GM12874 (cell line): ENCODE data around the gene SORBS2.

Experiments used
- CTCF ChIP-seq: IDR thresholded peaks from 2 replicates; pipeline ENCODE4 v1.5.1; 2011; ENCODE audit warnings: low read depth, mild to moderate bottlenecking, control low read depth, low read length, moderate library complexity; ENCODE audit not compliant: insufficient read depth

SORBS2 gene

GRCh38 chr4:185672618-185673017, 139.4 kb downstream of the SORBS2 start:
- TF ChIP-seq CTCF = no peak

DNA sequence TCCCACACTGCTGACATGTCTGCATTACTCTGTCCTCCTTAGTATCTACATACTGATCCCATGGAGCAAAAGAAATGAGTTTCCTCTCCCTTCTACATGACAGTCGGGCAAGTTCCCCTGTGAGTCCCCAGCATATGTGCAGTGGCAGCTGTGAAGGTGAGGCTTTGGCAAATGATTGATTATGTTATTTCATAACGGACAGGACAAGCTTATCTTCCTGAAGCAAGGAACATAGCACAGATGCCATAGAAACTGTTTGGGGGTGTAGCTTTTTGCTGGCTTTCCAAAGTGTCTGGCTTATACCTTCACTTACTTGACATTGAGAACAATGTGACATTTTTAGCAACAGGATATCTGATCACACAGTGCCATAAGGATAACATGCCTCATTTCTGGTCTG, 139.8 kb downstream of the SORBS2 start:
- no peak for TF ChIP-seq CTCF

DNA sequence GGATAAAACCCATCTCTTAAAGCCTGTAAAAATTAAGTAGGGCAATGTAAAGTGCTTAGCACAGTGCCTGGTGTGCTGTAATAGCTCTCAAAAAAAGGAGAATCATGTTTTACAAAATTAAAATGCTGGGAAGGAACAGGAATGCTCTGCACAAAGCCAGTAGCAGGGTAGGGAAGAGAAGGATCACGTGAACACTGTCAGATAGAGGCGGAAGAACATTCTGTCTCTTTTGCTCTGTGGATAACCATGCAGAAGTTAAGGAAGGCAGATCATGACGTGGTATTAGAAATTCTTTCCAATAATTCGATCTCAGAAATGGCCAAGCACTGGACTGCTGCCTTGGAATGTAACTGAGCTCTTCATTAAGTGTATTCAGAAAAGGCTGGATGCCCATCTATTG, 140.5 kb downstream of the SORBS2 start:
- TF ChIP-seq CTCF = no peak

DNA sequence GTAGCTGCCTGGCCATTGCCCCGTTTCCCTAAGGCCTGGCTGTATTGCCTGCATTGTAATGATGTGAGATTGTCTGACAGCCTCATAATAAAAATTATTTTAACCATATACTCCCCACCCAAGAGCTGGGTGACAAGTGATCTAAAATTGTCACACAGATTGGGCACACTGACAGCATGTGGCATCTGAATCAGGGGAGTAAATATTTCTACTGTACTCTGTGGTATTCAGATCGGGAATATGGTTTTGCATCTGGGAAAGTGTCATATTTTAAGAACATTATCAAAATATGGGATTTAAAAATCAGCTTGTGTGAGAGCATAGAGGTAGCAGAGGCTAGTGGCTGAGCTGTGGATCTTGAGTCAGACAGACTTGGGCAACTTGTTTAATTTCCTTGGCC, 140.9 kb downstream of the SORBS2 start:
- no peak for TF ChIP-seq CTCF

DNA sequence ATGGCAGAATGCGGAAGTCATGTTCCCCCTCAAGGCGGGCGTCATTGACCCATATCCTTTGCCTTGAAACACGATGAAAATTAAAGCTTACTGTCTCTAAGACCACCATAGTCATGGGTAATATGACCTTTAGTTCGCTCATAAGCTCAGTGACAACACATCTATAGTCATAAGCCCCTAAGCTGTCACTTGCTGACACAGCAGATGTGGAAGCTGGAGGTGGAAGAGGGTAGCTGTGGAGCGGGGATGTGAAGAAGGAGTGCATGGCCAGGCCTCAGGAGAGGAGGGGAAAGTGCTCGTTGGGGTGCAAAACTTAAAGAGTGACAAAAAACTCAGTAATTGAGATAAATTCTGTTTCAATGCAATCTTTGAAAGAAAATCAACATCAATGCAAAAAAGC, 142.7 kb downstream of the SORBS2 start:
- no peak for TF ChIP-seq CTCF

- TF ChIP-seq CTCF = no peak
These were observed 145.8 kb downstream of the SORBS2 start for GRCh38 chr4:185666156-185666555.

GRCh38 chr4:185665655-185666054, 146.3 kb downstream of the SORBS2 start:
- TF ChIP-seq CTCF = no peak

DNA sequence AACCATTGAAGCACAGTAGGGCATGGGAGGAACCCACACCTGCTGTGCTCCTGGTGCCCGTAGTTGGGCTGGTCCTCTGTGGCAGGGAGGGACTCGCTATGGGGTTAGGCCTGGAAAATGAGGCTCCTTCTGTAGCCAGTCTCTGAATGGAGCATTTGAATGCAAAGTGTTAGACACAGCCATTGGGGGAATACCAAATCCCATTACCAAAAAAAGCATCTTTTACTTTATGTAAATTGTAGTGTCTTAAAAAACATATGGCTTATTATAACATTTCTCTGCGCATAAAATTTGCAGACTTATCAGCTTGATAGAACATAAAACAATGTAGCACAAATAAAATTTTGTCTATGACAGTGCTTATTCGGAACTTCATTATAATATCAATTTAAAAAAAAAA, 147.5 kb downstream of the SORBS2 start:
- no peak for TF ChIP-seq CTCF
